ENCODE data around the gene LRRC43. TPM values are rescaled to one million over a fixed set of nuclear protein-coding genes. Genes with fewer than 3 reads are reported as not detected.

LRRC43 gene
- total and polyA plus RNA-seq, 10 of the 15 experiments (the other 5 are each of a cell fraction or from before 2014, with no cell fraction given) = 0.23 TPM; not detected in 9

GRCh38 chr12:122226366-122227125, 43.6 kb downstream of the LRRC43 start (continued):
- TF ChIP-seq LARP7 (IDR thresholded peaks at IDR 0.05) (peak; percentile 62; the same call in 1 of the 2 replicates), MTA3 (IDR thresholded peaks at IDR 0.05; ENCODE audit: borderline replicate concordance, low read length) (no peak), MYC (IDR thresholded peaks at IDR 0.05; ENCODE audit: insufficient read depth, insufficient read length, insufficient replicate concordance, low read length, severe bottlenecking) (peak; percentile 62), GATAD2B (conservative IDR thresholded peaks at IDR 0.05; ENCODE audit: low read depth) (0 out of 2 replicates have a peak, but pooled peaks have one; percentile 47), REST (IDR thresholded peaks at IDR 0.05; ENCODE audit: low read depth, low read length) (peak; percentile 86), MAX (IDR thresholded peaks at IDR 0.05; ENCODE audit: low read depth, low read length) (peak; percentile 92), IKZF2 (IDR thresholded peaks at IDR 0.05) (no peak), MXI1 (IDR thresholded peaks at IDR 0.05; ENCODE audit: low read depth, low read length) (peak; percentile 95)

Data from GM12878 (cell line).